COLO668 (cell line): ENCODE measurements around the gene SLC8A3.
"Not testable (repeated sequence)": the region's sequence is repeated elsewhere in the genome, so short reads cannot be mapped to it uniquely, and the experiment has no call there.

Experiments
- DNase-seq: peaks from one replicate; lab custom pipeline; 2025; ENCODE audit not compliant: unreplicated experiment; lab: John Stamatoyannopoulos, UW

SLC8A3 gene, protein sequence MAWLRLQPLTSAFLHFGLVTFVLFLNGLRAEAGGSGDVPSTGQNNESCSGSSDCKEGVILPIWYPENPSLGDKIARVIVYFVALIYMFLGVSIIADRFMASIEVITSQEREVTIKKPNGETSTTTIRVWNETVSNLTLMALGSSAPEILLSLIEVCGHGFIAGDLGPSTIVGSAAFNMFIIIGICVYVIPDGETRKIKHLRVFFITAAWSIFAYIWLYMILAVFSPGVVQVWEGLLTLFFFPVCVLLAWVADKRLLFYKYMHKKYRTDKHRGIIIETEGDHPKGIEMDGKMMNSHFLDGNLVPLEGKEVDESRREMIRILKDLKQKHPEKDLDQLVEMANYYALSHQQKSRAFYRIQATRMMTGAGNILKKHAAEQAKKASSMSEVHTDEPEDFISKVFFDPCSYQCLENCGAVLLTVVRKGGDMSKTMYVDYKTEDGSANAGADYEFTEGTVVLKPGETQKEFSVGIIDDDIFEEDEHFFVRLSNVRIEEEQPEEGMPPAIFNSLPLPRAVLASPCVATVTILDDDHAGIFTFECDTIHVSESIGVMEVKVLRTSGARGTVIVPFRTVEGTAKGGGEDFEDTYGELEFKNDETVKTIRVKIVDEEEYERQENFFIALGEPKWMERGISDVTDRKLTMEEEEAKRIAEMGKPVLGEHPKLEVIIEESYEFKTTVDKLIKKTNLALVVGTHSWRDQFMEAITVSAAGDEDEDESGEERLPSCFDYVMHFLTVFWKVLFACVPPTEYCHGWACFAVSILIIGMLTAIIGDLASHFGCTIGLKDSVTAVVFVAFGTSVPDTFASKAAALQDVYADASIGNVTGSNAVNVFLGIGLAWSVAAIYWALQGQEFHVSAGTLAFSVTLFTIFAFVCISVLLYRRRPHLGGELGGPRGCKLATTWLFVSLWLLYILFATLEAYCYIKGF

DNA sequence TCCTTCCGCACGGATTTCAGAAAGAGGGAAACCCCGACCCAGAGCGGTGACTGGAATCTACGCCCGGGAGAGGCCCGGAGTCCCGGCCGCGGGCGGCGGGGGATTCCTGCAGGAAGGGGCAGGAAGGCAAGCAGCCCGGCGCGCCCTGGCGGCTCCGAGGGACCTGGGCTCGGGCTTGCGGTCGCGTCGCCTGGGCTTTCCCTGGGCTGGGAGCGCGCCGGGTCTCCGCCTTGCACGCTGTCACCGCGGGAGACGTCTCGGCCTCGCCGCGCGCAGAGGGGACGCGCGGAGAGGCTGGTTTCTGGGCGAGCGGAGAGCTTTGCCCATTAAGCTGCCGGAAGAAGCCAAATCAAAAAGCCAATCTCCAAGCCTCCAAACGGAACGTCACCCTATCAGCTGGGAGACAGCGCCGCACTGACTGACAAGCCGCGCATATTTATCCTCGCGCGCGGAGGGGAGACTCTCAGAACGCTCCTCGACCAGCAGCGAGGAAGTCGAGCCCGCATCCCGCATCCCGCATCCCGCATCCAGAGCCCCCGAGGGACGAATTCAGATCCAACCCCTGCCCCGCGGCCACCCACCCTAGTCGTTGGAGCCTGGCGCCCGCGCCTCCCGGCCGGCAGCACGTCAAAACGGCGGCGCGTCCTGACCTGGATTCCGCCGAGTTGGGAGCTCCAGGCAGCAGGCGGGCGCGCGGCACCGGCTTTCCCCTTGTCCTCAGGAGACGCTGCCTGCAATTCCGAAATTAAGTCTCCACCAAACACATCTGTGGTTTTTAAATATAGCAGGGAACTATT, at the start of gene SLC8A3:
Gene SLC8A3 (minus strand): TSS at position 293 of the 797 bp plus-strand sequence. CDS start 20,529 bp downstream, outside the sequence.
- peak; percentile 92 for DNase-seq

DNA sequence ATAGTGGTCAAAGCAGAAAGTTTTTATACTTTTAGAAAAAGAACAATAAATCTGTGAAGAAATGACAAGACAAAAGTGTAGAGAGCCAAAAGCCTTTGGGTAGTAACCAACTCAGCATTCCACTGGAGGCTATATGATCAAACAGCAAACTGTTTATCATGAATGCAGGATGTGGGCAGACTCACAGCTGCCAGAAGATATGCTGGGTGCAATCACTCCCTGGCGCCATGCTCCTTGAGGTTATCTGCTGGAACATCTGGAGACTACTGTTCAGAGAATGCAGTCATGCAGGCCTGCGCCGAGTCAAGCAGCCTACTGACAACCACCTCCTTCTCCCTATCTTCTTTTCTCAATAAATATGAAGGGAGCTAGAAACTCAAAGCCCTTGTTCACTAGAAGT, 49.0 kb upstream of the SLC8A3 start:
- DNase-seq: no peak

DNA sequence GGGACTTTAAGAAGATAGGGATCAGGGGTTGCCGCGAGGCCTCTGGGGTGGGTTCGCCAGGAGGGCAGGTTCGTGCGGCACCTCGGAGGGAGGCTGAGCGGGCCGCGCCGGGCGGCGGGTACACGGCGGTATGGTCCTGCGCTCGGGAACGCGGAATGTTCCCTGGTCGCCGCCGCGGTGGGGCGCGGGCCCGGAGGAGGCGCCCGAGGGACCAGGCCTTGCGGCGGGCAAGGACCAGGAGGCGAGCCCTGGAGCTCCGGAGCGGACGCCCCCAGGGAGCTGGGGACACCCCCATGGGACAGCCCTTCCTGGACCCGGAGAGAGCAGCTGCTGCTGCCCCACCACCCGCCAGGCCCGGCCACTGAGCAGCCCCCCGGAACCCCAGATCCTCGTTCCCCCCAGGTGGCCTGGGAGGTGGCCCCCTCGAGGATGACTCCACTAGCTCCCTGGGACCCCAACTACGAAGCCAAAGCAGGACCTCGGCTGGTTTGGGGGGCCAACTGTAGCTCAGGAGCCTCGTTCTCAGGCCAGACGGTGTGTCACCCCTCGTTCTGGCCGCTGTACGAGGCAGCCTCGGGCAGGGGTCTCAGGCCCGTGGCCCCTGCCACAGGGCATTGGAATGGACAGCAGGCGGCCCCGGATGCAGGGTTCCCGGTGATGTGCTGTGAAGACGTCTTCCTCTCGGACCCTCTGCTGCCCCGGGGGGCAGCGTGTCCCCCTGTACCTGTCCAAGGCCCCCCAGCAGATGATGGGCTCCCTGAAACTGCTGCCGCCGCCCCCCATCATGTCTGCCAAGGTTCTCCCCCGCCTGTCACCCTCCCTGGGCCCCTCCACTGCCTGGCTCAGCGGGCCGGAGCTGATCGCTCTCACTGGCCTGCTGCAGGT, 45.6 kb upstream of the SLC8A3 start:
- no peak for DNase-seq

- DNase-seq: not testable (repeated sequence)
Measured at GRCh38 chr14:70231756-70232544, 43.2 kb upstream of the SLC8A3 start.

DNA sequence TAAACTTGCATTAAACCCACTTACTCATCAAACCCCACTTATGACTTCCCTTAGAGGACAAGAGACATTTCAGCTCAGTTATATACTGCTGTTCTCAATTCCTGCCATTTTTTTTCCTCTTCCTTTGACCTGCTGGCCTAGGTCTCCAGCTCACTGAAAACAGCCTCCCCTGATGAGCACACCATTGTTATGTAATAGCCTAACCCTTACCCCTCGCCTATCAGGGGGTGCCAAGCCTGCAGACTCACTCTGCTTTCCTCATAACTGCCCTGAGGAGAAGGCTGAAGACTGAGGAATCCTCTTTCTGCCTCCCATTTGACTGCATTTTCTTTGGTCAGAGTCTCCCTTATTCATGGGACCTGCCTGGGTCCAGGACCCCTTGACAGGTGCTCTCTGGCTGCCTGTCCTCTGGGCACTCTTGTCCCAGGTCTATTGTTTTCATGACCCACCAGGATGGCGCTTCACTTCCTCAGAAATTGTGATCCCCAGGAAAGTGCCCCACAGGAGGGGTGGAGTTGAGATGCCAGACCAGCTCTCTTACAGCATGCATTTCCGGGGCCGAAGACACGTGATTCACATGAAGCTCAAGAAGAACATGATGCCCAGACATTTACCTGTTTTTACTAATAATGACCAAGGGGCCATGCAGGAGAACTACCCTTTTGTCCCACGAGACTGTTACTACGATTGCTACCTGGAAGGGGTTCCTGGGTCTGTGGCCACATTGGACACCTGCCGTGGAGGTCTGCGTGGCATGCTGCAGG, 41.3 kb upstream of the SLC8A3 start:
- not testable (repeated sequence) for DNase-seq

DNA sequence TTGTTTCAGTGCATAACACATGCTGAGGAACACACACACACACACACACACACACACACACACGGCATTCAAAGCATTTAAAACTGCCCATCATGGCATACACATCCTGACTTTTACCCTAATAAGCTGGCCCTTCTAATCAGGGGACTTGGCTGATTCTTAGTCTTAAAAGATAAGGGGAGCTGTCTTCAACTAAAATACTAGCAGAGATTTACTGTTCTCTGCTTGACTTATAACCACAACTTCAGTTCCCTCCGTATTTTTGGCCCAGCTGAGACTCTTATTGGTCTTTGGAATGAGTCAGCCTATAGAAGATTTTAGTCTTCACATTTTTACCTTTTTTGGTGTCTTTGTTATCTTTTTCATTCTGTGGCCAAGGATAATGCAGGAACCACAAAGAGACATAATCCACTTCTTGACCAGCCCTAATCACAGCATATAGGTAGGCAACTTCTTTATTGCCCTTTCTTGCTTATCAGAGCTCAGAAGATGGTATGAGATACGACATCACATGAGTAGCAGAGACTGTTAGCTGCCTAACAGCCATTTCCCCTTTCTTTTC, 25.1 kb upstream of the SLC8A3 start:
- DNase-seq: no peak

- no peak for DNase-seq
Measured at GRCh38 chr14:70212752-70213151, 24.0 kb upstream of the SLC8A3 start.

GRCh38 chr14:70208380-70208779, 19.6 kb upstream of the SLC8A3 start:
- DNase-seq: no peak

- DNase-seq: no peak
Measured at GRCh38 chr14:70203686-70204085, 14.9 kb upstream of the SLC8A3 start.

- no peak for DNase-seq
Measured at GRCh38 chr14:70201994-70202393, 13.2 kb upstream of the SLC8A3 start.

GRCh38 chr14:70193396-70193795, 4.6 kb upstream of the SLC8A3 start:
- DNase-seq: no peak

- DNase-seq: peak; percentile 31
Measured at GRCh38 chr14:70192915-70193314, 4.2 kb upstream of the SLC8A3 start.

DNA sequence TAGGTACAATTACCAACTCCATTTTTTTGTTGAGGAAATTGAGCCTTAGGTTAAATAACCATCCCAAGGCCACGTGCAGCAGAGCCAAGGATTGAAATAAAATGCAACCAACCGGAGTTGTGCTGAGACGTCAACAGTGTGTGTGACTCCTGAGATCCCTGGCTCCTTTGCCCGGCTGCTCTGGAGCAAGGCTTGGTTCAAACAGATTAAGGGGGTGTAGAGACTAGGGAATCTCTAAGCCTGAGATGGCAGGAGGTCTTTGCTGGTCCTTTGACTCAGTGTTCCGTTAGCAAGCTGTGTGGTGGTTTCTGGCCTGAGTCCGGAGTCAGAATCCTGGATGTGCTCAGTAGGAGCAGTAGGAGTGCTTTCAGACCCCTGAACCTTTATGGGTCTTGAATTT, 1.4 kb upstream of the SLC8A3 start:
- no peak for DNase-seq

DNA sequence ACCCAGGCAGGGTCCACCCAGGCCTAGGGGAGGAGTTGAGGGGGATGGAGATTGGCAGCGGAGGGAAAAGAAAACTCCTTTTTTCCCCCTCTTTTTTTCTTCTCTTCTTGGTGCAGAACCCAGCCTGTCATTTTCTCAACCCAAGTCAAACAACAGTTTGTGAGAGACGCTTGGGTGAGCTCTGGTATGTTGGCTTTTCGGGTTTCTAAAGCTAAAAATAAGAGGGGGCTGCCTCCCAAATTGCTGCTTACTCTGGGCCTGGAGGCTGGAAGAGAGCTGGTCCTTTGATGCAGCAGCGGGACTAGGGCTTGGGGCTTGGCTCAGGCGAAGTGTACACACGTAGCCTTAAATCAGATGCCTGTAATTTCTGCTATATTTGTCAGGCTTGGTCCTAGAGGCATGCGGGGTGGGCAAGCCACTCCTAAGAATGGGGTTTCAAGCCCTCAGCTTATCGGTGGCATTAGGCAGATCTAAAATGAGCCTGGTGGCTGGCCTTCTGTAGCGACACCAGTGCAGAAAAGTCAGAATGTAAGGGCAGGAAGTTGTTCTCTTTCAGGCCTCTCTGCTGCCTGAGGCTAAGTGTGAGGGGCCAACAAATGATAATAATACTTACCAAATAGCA, 816 bp upstream of the SLC8A3 start:
- DNase-seq: no peak

GRCh38 chr14:70188322-70188658, 461 bp downstream of the SLC8A3 start:
- DNase-seq: peak; percentile 80

DNA sequence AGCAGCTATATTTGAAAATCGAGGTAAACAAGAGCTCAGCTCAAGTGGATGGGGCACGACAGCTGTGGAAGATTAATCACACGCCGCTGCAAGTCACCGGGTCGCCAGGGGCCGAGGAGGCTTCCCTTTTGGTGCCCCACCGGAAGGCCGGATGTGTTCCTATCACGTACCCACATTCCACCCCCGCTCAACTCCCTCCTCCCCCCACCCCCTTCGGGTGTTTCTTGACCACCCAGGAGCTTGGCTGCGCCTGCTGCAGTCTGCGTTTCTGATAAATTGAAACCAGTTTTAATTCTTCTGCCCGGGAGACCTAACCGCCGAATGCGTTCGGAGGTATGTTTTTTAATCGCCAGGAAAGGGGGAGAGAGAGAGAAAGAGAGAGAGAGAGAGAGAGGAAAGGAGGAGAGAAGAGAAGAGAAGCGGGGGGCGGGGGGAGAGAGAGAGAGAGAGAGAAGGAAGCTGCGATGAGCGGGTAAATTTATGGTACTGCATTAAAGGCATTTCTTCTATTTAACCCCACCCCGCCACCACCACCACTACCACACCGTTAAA, 1.8 kb downstream of the SLC8A3 start:
- DNase-seq: peak; percentile 86

DNA sequence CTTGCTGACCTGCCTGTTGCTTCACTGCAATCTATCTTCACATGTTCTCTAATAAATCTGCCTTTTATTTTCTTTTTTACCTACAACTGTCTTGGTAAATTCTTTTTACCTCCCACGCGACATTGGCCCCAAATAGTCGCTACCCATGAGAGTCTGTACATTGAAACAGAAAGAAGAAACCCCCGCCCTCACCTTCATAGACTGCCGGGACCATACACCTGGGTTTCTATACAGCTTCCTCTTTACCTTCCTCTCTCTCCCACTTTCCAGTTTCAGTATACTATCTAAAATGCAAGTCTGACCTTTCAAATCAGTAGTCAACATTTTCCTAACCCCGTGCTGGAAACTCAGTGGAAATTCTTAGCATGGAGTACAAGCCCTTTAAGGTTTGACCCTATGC, 4.8 kb downstream of the SLC8A3 start:
- no peak for DNase-seq

DNA sequence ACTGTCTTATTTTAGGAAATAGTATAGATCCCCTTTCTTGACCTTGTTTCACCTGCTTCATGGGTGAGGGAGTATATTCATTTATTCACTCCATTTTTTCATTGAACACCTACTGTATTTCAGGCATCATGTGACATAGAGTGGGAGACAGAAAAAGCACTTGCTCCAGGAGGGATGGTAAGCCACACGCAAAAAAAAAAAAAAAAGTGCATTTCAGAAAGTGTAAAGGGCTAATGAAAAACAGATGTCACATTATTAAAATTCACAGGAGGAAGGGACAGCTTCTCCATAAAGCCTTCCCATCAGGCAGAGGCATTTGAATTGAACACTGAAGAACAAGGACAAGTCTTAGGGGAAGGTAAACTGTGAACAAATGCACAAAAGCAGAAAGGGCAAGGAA, 7.5 kb downstream of the SLC8A3 start:
- no peak for DNase-seq
